ENCODE results near the gene AMFR. TPM values are rescaled to one million over a fixed set of nuclear protein-coding genes. Genes with fewer than 3 reads are reported as not detected.
A peak's percentile ranks its signal among the peaks of the same experiment; 100 is the strongest.

Gene AMFR
- polyA plus RNA-seq, 3 donors: 28.3 to 68.1 (median 48.9) TPM

GRCh38 chr16:56347166-56347565, 78.2 kb downstream of the AMFR start:
- no peak for DNase-seq
- WGBS (ENCODE audit: insufficient coverage): 94% methylated on average over 3 of the region's 8 CpGs

GRCh38 chr16:56346131-56346890, 79.0 kb downstream of the AMFR start:
- H3K27me3 ChIP-seq (ENCODE audit: control insufficient read depth in 2 of 2, insufficient read depth in 2 of 2, low read length in 2 of 2): no peaks in the 10 kb centered on the region
- H3K36me3 ChIP-seq (replicated peaks in 1 of 2; ENCODE audit: control insufficient read depth in 1 of 2, insufficient read depth in 2 of 2, low read length in 2 of 2): no peaks in the 10 kb centered on the region
- no peaks in the 10 kb centered on the region for H3K4me1 Mint-ChIP-seq

More at GRCh38 chr16:56347166-56347565, 78.2 kb downstream of the AMFR start:
- no peak for TF ChIP-seq CTCF (IDR thresholded peaks at IDR 0.05)
- H3K27me3 Mint-ChIP-seq (ENCODE audit: low read depth in 3 of 3): peaks cover 3 to 13% (median 4%) of the 10 kb centered on the region in 3 donors
- Histone ChIP-seq H3K4me2 (replicated peaks; ENCODE audit: extremely low read depth, low read length, poor library complexity, severe bottlenecking) (no peak overlapping the region), H3K27ac (ENCODE audit: low read depth in 1 of 2, low read length in 2 of 2) (no peak overlapping the region), H2AFZ (ENCODE audit: insufficient read depth, low read depth, low read length, poor library complexity, severe bottlenecking) (no peak overlapping the region), H3K9ac (ENCODE audit: insufficient read depth, low read length, poor library complexity, severe bottlenecking) (no peak overlapping the region), H3K4me1 (ENCODE audit: control insufficient read depth in 1 of 2, insufficient read depth in 2 of 2, low read length in 2 of 2) (no peaks in the 10 kb centered on the region), H3K79me2 (ENCODE audit: insufficient read depth, low read length) (no peaks in the 10 kb centered on the region), H3K9me3 (replicated peaks in 1 of 2; ENCODE audit: control insufficient read depth in 1 of 2, insufficient read depth in 1 of 2, low read length in 2 of 2) (no peaks in the 10 kb centered on the region), H3K27me3 (ENCODE audit: control insufficient read depth in 2 of 2, insufficient read depth in 2 of 2, low read length in 2 of 2) (no peaks in the 10 kb centered on the region), H3K36me3 (replicated peaks in 1 of 2; ENCODE audit: control insufficient read depth in 1 of 2, insufficient read depth in 2 of 2, low read length in 2 of 2) (no peaks in the 10 kb centered on the region), H4K20me1 (ENCODE audit: insufficient read depth, low read length) (no peaks in the 10 kb centered on the region), H3K4me3 (replicated peaks in 1 of 3; ENCODE audit: low read depth in 2 of 3, low read length in 3 of 3) (no peak overlapping the region)
- no peaks in the 10 kb centered on the region for H3K9me3 Mint-ChIP-seq
- intact Hi-C loops (cut with micrococcal nuclease): no loop called here
- H3K27ac Mint-ChIP-seq: no peak overlapping the region
- H3K36me3 Mint-ChIP-seq: no peaks in the 10 kb centered on the region
- H3K4me3 Mint-ChIP-seq: no peak overlapping the region
- no peaks in the 10 kb centered on the region for H3K4me1 Mint-ChIP-seq

More at GRCh38 chr16:56346131-56346890, 79.0 kb downstream of the AMFR start:
- TF ChIP-seq CTCF (IDR thresholded peaks at IDR 0.05): no peak
- H3K9me3 Mint-ChIP-seq: no peaks in the 10 kb centered on the region
- Histone ChIP-seq H3K4me3 (replicated peaks in 1 of 3; ENCODE audit: low read depth in 2 of 3, low read length in 3 of 3) (no peak overlapping the region), H4K20me1 (ENCODE audit: insufficient read depth, low read length) (no peaks in the 10 kb centered on the region), H3K4me1 (ENCODE audit: control insufficient read depth in 1 of 2, insufficient read depth in 2 of 2, low read length in 2 of 2) (no peaks in the 10 kb centered on the region), H3K9ac (ENCODE audit: insufficient read depth, low read length, poor library complexity, severe bottlenecking) (no peak overlapping the region), H2AFZ (ENCODE audit: insufficient read depth, low read depth, low read length, poor library complexity, severe bottlenecking) (no peak overlapping the region), H3K27ac (ENCODE audit: low read depth in 1 of 2, low read length in 2 of 2) (no peak overlapping the region), H3K4me2 (replicated peaks; ENCODE audit: extremely low read depth, low read length, poor library complexity, severe bottlenecking) (no peak overlapping the region), H3K9me3 (replicated peaks in 1 of 2; ENCODE audit: control insufficient read depth in 1 of 2, insufficient read depth in 1 of 2, low read length in 2 of 2) (no peaks in the 10 kb centered on the region), H3K79me2 (ENCODE audit: insufficient read depth, low read length) (no peaks in the 10 kb centered on the region)
- no peaks in the 10 kb centered on the region for H3K36me3 Mint-ChIP-seq
- H3K27ac Mint-ChIP-seq: peak overlapping the region in 1 of 7 donors; percentile 72
- intact Hi-C loops (cut with micrococcal nuclease): no loop called here
- DNase-seq: no peak
- 95% methylated on average over 14 of the region's 15 CpGs for WGBS (ENCODE audit: insufficient coverage)
- H3K27me3 Mint-ChIP-seq (ENCODE audit: low read depth in 3 of 3): peaks cover 2 to 13% (median 2%) of the 10 kb centered on the region in 3 donors
- H3K4me3 Mint-ChIP-seq: no peak overlapping the region
